ENCODE data around the gene NEGR1. TPM values are rescaled to one million over a fixed set of nuclear protein-coding genes. Genes with fewer than 3 reads are reported as not detected.

The NEGR1 gene
- polyA plus RNA-seq, 4 donors, result 0.27 to 5.4 (median 1.7) TPM; not detected in 1

- H3K36me3 ChIP-seq (ENCODE audit: control insufficient read depth in 3 of 3, insufficient read depth in 2 of 3, low read depth in 1 of 3, low read length in 3 of 3), result no peaks in the 10 kb centered on the region
- no peak for DNase-seq
- no peaks in the 10 kb centered on the region for H3K4me1 ChIP-seq (ENCODE audit: control insufficient read depth in 3 of 3, insufficient read depth in 2 of 3, low read depth in 1 of 3, low read length in 2 of 3)
- no peak overlapping the region for H3K4me3 ChIP-seq (ENCODE audit: low read depth in 1 of 3, low read length in 3 of 3)
- H3K27me3 ChIP-seq (ENCODE audit: control insufficient read depth in 3 of 3, insufficient read depth in 3 of 3, low read length in 3 of 3), result no peaks in the 10 kb centered on the region
- no peaks in the 10 kb centered on the region for H3K9me3 ChIP-seq (ENCODE audit: control insufficient read depth in 2 of 2, insufficient read depth in 1 of 2, low read depth in 1 of 2, low read length in 1 of 2)
- no peak for FAIRE-seq
- H3K27ac ChIP-seq (ENCODE audit: low read depth in 1 of 3, low read length in 2 of 3), result no peak overlapping the region
Observed at GRCh38 chr1:71435951-71436350, 846.4 kb downstream of the NEGR1 start.

- no peak overlapping the region for H3K4me3 ChIP-seq (ENCODE audit: low read depth in 1 of 3, low read length in 3 of 3)
- WGBS, 3 donors, result 61 to 76% (median 63%) methylated on average over 1 of the region's 1 CpG
- DNase-seq (no peak), FAIRE-seq (no peak)
- H3K36me3 ChIP-seq (ENCODE audit: control insufficient read depth in 3 of 3, insufficient read depth in 2 of 3, low read depth in 1 of 3, low read length in 3 of 3), result no peaks in the 10 kb centered on the region
- no peak overlapping the region for H3K27ac ChIP-seq (ENCODE audit: low read depth in 1 of 3, low read length in 2 of 3)
- no peaks in the 10 kb centered on the region for H3K27me3 ChIP-seq (ENCODE audit: control insufficient read depth in 3 of 3, insufficient read depth in 3 of 3, low read length in 3 of 3)
- no peaks in the 10 kb centered on the region for H3K9me3 ChIP-seq (ENCODE audit: control insufficient read depth in 2 of 2, insufficient read depth in 1 of 2, low read depth in 1 of 2, low read length in 1 of 2)
- no peaks in the 10 kb centered on the region for H3K4me1 ChIP-seq (ENCODE audit: control insufficient read depth in 3 of 3, insufficient read depth in 2 of 3, low read depth in 1 of 3, low read length in 2 of 3)
Observed at GRCh38 chr1:71434240-71434639, 848.1 kb downstream of the NEGR1 start.

GRCh38 chr1:71428029-71428428 lies 854.3 kb downstream of the NEGR1 start:
- WGBS, 3 donors, result 45 to 70% (median 57%) methylated on average over 1 of the region's 1 CpG
- no peaks in the 10 kb centered on the region for H3K4me1 ChIP-seq (ENCODE audit: control insufficient read depth in 3 of 3, insufficient read depth in 2 of 3, low read depth in 1 of 3, low read length in 2 of 3)
- no peaks in the 10 kb centered on the region for H3K9me3 ChIP-seq (ENCODE audit: control insufficient read depth in 2 of 2, insufficient read depth in 1 of 2, low read depth in 1 of 2, low read length in 1 of 2)
- no peak overlapping the region for H3K27ac ChIP-seq (ENCODE audit: low read depth in 1 of 3, low read length in 2 of 3)
- H3K36me3 ChIP-seq (ENCODE audit: control insufficient read depth in 3 of 3, insufficient read depth in 2 of 3, low read depth in 1 of 3, low read length in 3 of 3), result no peaks in the 10 kb centered on the region
- FAIRE-seq, result no peak
- DNase-seq, result no peak
- H3K4me3 ChIP-seq (ENCODE audit: low read depth in 1 of 3, low read length in 3 of 3), result no peak overlapping the region
- no peaks in the 10 kb centered on the region for H3K27me3 ChIP-seq (ENCODE audit: control insufficient read depth in 3 of 3, insufficient read depth in 3 of 3, low read length in 3 of 3)

- no peaks in the 10 kb centered on the region for H3K9me3 ChIP-seq (ENCODE audit: control insufficient read depth in 2 of 2, insufficient read depth in 1 of 2, low read depth in 1 of 2, low read length in 1 of 2)
- no peak overlapping the region for H3K4me3 ChIP-seq (ENCODE audit: low read depth in 1 of 3, low read length in 3 of 3)
- 74 to 90% (median 86%) methylated on average over 3 of the region's 3 CpGs for WGBS, 3 donors
- H3K36me3 ChIP-seq (ENCODE audit: control insufficient read depth in 3 of 3, insufficient read depth in 2 of 3, low read depth in 1 of 3, low read length in 3 of 3), result no peaks in the 10 kb centered on the region
- H3K27me3 ChIP-seq (ENCODE audit: control insufficient read depth in 3 of 3, insufficient read depth in 3 of 3, low read length in 3 of 3), result no peaks in the 10 kb centered on the region
- FAIRE-seq, result no peak
- H3K4me1 ChIP-seq (ENCODE audit: control insufficient read depth in 3 of 3, insufficient read depth in 2 of 3, low read depth in 1 of 3, low read length in 2 of 3), result no peaks in the 10 kb centered on the region
- no peak overlapping the region for H3K27ac ChIP-seq (ENCODE audit: low read depth in 1 of 3, low read length in 2 of 3)
- DNase-seq, result no peak
Observed at GRCh38 chr1:71427066-71427465, 855.3 kb downstream of the NEGR1 start.

- DNase-seq (no peak), FAIRE-seq (no peak)
- Histone ChIP-seq H3K36me3 (ENCODE audit: control insufficient read depth in 3 of 3, insufficient read depth in 2 of 3, low read depth in 1 of 3, low read length in 3 of 3) (no peaks in the 10 kb centered on the region), H3K4me1 (ENCODE audit: control insufficient read depth in 3 of 3, insufficient read depth in 2 of 3, low read depth in 1 of 3, low read length in 2 of 3) (no peaks in the 10 kb centered on the region), H3K9me3 (ENCODE audit: control insufficient read depth in 2 of 2, insufficient read depth in 1 of 2, low read depth in 1 of 2, low read length in 1 of 2) (no peaks in the 10 kb centered on the region), H3K27me3 (ENCODE audit: control insufficient read depth in 3 of 3, insufficient read depth in 3 of 3, low read length in 3 of 3) (no peaks in the 10 kb centered on the region), H3K27ac (ENCODE audit: low read depth in 1 of 3, low read length in 2 of 3) (no peak overlapping the region), H3K4me3 (ENCODE audit: low read depth in 1 of 3, low read length in 3 of 3) (no peak overlapping the region)
Observed at GRCh38 chr1:71424536-71424935, 857.8 kb downstream of the NEGR1 start.

- FAIRE-seq, result no peak
- no peak for DNase-seq
- WGBS, 3 donors, result 70 to 76% (median 71%) methylated on average over 6 of the region's 6 CpGs
Observed at GRCh38 chr1:71422221-71422620, 860.1 kb downstream of the NEGR1 start.

GRCh38 chr1:71417421-71417820 lies 864.9 kb downstream of the NEGR1 start:
- Histone ChIP-seq H3K36me3 (ENCODE audit: control insufficient read depth in 3 of 3, insufficient read depth in 2 of 3, low read depth in 1 of 3, low read length in 3 of 3) (no peaks in the 10 kb centered on the region), H3K27me3 (ENCODE audit: control insufficient read depth in 3 of 3, insufficient read depth in 3 of 3, low read length in 3 of 3) (peaks cover 0 to 2% (median 0%) of the 10 kb centered on the region in 3 donors), H3K9me3 (ENCODE audit: control insufficient read depth in 2 of 2, insufficient read depth in 1 of 2, low read depth in 1 of 2, low read length in 1 of 2) (no peaks in the 10 kb centered on the region), H3K27ac (ENCODE audit: low read depth in 1 of 3, low read length in 2 of 3) (no peak overlapping the region), H3K4me1 (ENCODE audit: control insufficient read depth in 3 of 3, insufficient read depth in 2 of 3, low read depth in 1 of 3, low read length in 2 of 3) (no peaks in the 10 kb centered on the region), H3K4me3 (ENCODE audit: low read depth in 1 of 3, low read length in 3 of 3) (no peak overlapping the region)
- 68 to 83% (median 71%) methylated on average over 3 of the region's 3 CpGs for WGBS, 3 donors
- DNase-seq, result no peak
- no peak for FAIRE-seq

More at GRCh38 chr1:71422221-71422620, 860.1 kb downstream of the NEGR1 start:
- no peaks in the 10 kb centered on the region for H3K9me3 ChIP-seq (ENCODE audit: control insufficient read depth in 2 of 2, insufficient read depth in 1 of 2, low read depth in 1 of 2, low read length in 1 of 2)
- no peaks in the 10 kb centered on the region for H3K4me1 ChIP-seq (ENCODE audit: control insufficient read depth in 3 of 3, insufficient read depth in 2 of 3, low read depth in 1 of 3, low read length in 2 of 3)
- no peak overlapping the region for H3K27ac ChIP-seq (ENCODE audit: low read depth in 1 of 3, low read length in 2 of 3)
- no peaks in the 10 kb centered on the region for H3K27me3 ChIP-seq (ENCODE audit: control insufficient read depth in 3 of 3, insufficient read depth in 3 of 3, low read length in 3 of 3)
- H3K36me3 ChIP-seq (ENCODE audit: control insufficient read depth in 3 of 3, insufficient read depth in 2 of 3, low read depth in 1 of 3, low read length in 3 of 3), result no peaks in the 10 kb centered on the region
- no peak overlapping the region for H3K4me3 ChIP-seq (ENCODE audit: low read depth in 1 of 3, low read length in 3 of 3)

GRCh38 chr1:71414179-71414578 lies 868.2 kb downstream of the NEGR1 start:
- Histone ChIP-seq H3K4me3 (ENCODE audit: low read depth in 1 of 3, low read length in 3 of 3) (no peak overlapping the region), H3K4me1 (ENCODE audit: control insufficient read depth in 3 of 3, insufficient read depth in 2 of 3, low read depth in 1 of 3, low read length in 2 of 3) (no peaks in the 10 kb centered on the region), H3K27ac (ENCODE audit: low read depth in 1 of 3, low read length in 2 of 3) (no peak overlapping the region), H3K36me3 (ENCODE audit: control insufficient read depth in 3 of 3, insufficient read depth in 2 of 3, low read depth in 1 of 3, low read length in 3 of 3) (no peaks in the 10 kb centered on the region), H3K9me3 (ENCODE audit: control insufficient read depth in 2 of 2, insufficient read depth in 1 of 2, low read depth in 1 of 2, low read length in 1 of 2) (no peaks in the 10 kb centered on the region), H3K27me3 (ENCODE audit: control insufficient read depth in 3 of 3, insufficient read depth in 3 of 3, low read length in 3 of 3) (peaks cover 0 to 2% (median 0%) of the 10 kb centered on the region in 3 donors)
- no peak for DNase-seq
- WGBS, 3 donors, result 17 to 32% (median 23%) methylated on average over 2 of the region's 2 CpGs
- FAIRE-seq, result no peak

GRCh38 chr1:71413441-71414175 lies 868.7 kb downstream of the NEGR1 start:
- H3K4me1 ChIP-seq (ENCODE audit: control insufficient read depth in 3 of 3, insufficient read depth in 2 of 3, low read depth in 1 of 3, low read length in 2 of 3), result no peaks in the 10 kb centered on the region
- no peaks in the 10 kb centered on the region for H3K36me3 ChIP-seq (ENCODE audit: control insufficient read depth in 3 of 3, insufficient read depth in 2 of 3, low read depth in 1 of 3, low read length in 3 of 3)
- FAIRE-seq, result no peak
- H3K27me3 ChIP-seq (ENCODE audit: control insufficient read depth in 3 of 3, insufficient read depth in 3 of 3, low read length in 3 of 3), result peaks cover 0 to 2% (median 0%) of the 10 kb centered on the region in 3 donors
- no peak overlapping the region for H3K27ac ChIP-seq (ENCODE audit: low read depth in 1 of 3, low read length in 2 of 3)
- WGBS, 3 donors, result 31 to 48% (median 43%) methylated on average over 3 of the region's 3 CpGs
- no peaks in the 10 kb centered on the region for H3K9me3 ChIP-seq (ENCODE audit: control insufficient read depth in 2 of 2, insufficient read depth in 1 of 2, low read depth in 1 of 2, low read length in 1 of 2)
- DNase-seq, result no peak
- H3K4me3 ChIP-seq (ENCODE audit: low read depth in 1 of 3, low read length in 3 of 3), result no peak overlapping the region

Data from small intestine (tissue), 7 donors.